SK-N-SH (cell line): ENCODE measurements around the gene STUB1. TPM values are rescaled to one million over a fixed set of nuclear protein-coding genes. Genes with fewer than 3 reads are reported as not detected.

Source experiments
- CTCF ChIA-PET: fragments of 300-600, 350-600 bp; formaldehyde crosslinking; extraction: SDS; loops from one replicate; lab custom pipeline; 2021; lab: Yijun Ruan, JAX
- POLR2A ChIA-PET: fragments of 350-600 bp; sonication (Branson Sonifier 250); formaldehyde crosslinking; extraction: SDS; loops from one replicate; lab custom pipeline; 2020; ENCODE audit warnings: antibody characterized with exemption, inconsistent platforms; lab: Yijun Ruan, JAX
- DNase-seq: peaks from one replicate; pipeline ENCODE4 v3.0.0; 2012
- H2AFZ ChIP-seq: fragments of 200-600 bp; sonication (generic); 2 replicates; pipeline ENCODE4 v1.8.1; 2016; ENCODE audit warnings: antibody characterized with exemption, mild to moderate bottlenecking, low read depth
- H3F3A ChIP-seq: fragments of 200-600 bp; sonication (generic); replicated peaks from 2 replicates; pipeline ENCODE3; 2016; ENCODE audit warnings: antibody characterized with exemption, mild to moderate bottlenecking; ENCODE audit not compliant: insufficient read depth
- H3K27ac ChIP-seq, 2 experiments: fragments of 200-500 bp in 1 of 2; fragments of 200-600 bp in 1 of 2; sonication (Bioruptor generic) in 1 of 2; sonication (generic), shearing (Covaris generic) in 1 of 2; 2 replicates each; pipeline versions ENCODE4 v1.5.1 to v1.6.1; 2014 to 2016; ENCODE audit warnings: low read depth in 2 of 2, inconsistent platforms in 1 of 2, low read length in 1 of 2, mild to moderate bottlenecking in 1 of 2, mixed read lengths in 1 of 2
- H3K27me3 ChIP-seq: fragments of 200-600 bp; sonication (generic), shearing (Covaris generic); 2 replicates; pipeline ENCODE4 v1.6.1; 2016; ENCODE audit warnings: mixed run types; ENCODE audit not compliant: insufficient read depth
- H3K36me3 ChIP-seq, 2 experiments: fragments of 200-500 bp in 1 of 2; fragments of 200-600 bp in 1 of 2; sonication (Bioruptor generic) in 1 of 2; sonication (generic) in 1 of 2; replicated peaks in 1 of 2; 2 replicates each; pipeline versions ENCODE3 to v1.5.1; 2014 to 2016; ENCODE audit warnings: low read length in 1 of 2, mild to moderate bottlenecking in 1 of 2; ENCODE audit not compliant: insufficient read depth in 2 of 2, control insufficient read depth in 1 of 2
- H3K4me1 ChIP-seq, 2 experiments: fragments of 200-500 bp in 1 of 2; fragments of 200-600 bp in 1 of 2; sonication (Bioruptor generic) in 1 of 2; sonication (generic), shearing (Covaris generic) in 1 of 2; 2 replicates each; pipeline versions ENCODE4 v1.5.1 to v1.6.1; 2014 to 2016; ENCODE audit warnings: low read depth in 1 of 2, low read length in 1 of 2, mixed run types in 1 of 2; ENCODE audit not compliant: insufficient read depth in 2 of 2, control insufficient read depth in 1 of 2
- H3K4me2 ChIP-seq: fragments of 200-600 bp; sonication (generic), shearing (Covaris generic); 2 replicates; pipeline ENCODE4 v1.6.1; 2017; ENCODE audit warnings: mixed run types
- H3K4me3 ChIP-seq, 2 experiments: fragments of 200-500 bp in 1 of 2; fragments of 200-600 bp in 1 of 2; sonication (Bioruptor generic) in 1 of 2; sonication (generic), shearing (Covaris generic) in 1 of 2; 2 replicates each; pipeline versions ENCODE4 v1.5.1 to v1.8.1; 2014 to 2016; ENCODE audit warnings: low read depth in 2 of 2, inconsistent platforms in 1 of 2, low read length in 1 of 2, mild to moderate bottlenecking in 1 of 2, mixed read lengths in 1 of 2, moderate library complexity in 1 of 2
- H3K79me2 ChIP-seq: fragments of 200-600 bp; sonication (generic); 2 replicates; pipeline ENCODE4 v1.8.1; 2017; ENCODE audit warnings: mild to moderate bottlenecking; ENCODE audit not compliant: insufficient read depth
- H3K9ac ChIP-seq: fragments of 200-600 bp; sonication (generic); 2 replicates; pipeline ENCODE4 v1.6.1; 2017; ENCODE audit warnings: mixed run types
- H3K9me2 ChIP-seq: fragments of 200-600 bp; sonication (generic); 2 replicates; pipeline ENCODE4 v1.6.1; 2017; ENCODE audit warnings: mixed run types
- H3K9me3 ChIP-seq: fragments of 200-600 bp; sonication (generic); 2 replicates; pipeline ENCODE4 v1.6.1; 2017; ENCODE audit warnings: mixed run types, mild to moderate bottlenecking, moderate library complexity
- H4K20me1 ChIP-seq: fragments of 200-600 bp; sonication (generic); 2 replicates; pipeline ENCODE4 v1.6.1; 2017; ENCODE audit warnings: mild to moderate bottlenecking, mixed run types; ENCODE audit not compliant: insufficient read depth
- FOXJ3 ChIP-seq: sonication (generic); formaldehyde crosslinking; IDR thresholded peaks from 2 replicates; pipeline ENCODE4 v1.5.1; 2020; ENCODE audit warnings: mild to moderate bottlenecking, missing genetic modification reagents
- SIN3A ChIP-seq: IDR thresholded peaks from 2 replicates; pipeline ENCODE4 v1.6.1; 2012; ENCODE audit warnings: low read depth, mild to moderate bottlenecking, low read length, moderate library complexity, borderline replicate concordance
- TAF1 ChIP-seq: IDR thresholded peaks from 2 replicates; pipeline ENCODE4 v1.6.1; 2012; ENCODE audit warnings: low read depth, mild to moderate bottlenecking, low read length, moderate library complexity, borderline replicate concordance
- YY1 ChIP-seq: IDR thresholded peaks from 2 replicates; pipeline ENCODE4 v1.4.0; 2012; ENCODE audit warnings: low read depth, mild to moderate bottlenecking
- WGBS: methylation state at CpG from one replicate; pipeline ENCODE4 v1.1.6; 2017; ENCODE audit warnings: low lambda C conversion rate; 5-methylcytosine and 5-hydroxymethylcytosine counted together
- polyA plus RNA-seq, 3 experiments: library from polyadenylated mRNA; depleted of rRNA; stranded (reverse); fragments of >200 nt; gene quantifications; 2 replicates each; pipeline ENCODE4 v1.2.3, GENCODE V29; 2012
- TF ChIP-seq, protein P1 (sequence below): fragments of 150-350 bp; IDR thresholded peaks from 2 replicates; pipeline ENCODE4 v1.6.1; 2017; ENCODE audit warnings: antibody characterized with exemption, low read length, low read depth, borderline replicate concordance
- TF ChIP-seq, protein P2 (sequence below): IDR thresholded peaks from 2 replicates; pipeline ENCODE4; 2012

The STUB1 gene
- polyA plus RNA-seq, 1 of the 3 experiments (the other 2 are of a cell fraction), result 323 TPM

DNA sequence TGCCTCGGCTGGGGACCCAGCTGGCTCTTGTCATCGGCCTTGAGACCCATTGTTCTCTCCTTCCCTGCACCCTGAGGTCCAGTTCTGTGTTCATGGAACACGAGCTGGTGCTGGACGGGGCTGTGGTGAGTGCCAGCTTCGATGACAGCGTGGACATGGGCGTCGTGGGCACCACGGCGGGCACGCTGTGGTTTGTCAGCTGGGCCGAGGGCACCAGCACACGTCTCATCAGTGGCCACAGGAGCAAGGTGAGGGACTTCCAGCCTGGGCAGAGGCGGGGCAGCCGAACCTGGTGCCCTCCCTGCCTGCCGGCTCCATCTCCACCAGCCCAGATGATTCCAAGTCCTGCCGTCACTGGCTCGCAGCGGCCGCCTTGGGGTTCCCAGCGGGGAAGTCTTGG lies 17.6 kb upstream of the STUB1 start:
- no peaks in the 10 kb centered on the region for H3K9me3 ChIP-seq
- ChIA-PET CTCF (interaction anchor here (2.7 to 6.7 kb wide), 2 partner anchors 13 to 19 kb away, joined by 11 to 92 read pairs; partner anchors contain the start of gene WDR90), POLR2A (interaction anchor here (1.3 kb wide), 1 partner anchor 15 kb away, joined by 5 read pairs; no protein-coding TSS in a partner anchor)
- no peaks in the 10 kb centered on the region for H4K20me1 ChIP-seq
- H2AFZ ChIP-seq, result no peak overlapping the region
- peak overlapping the region in 1 of 2 experiments; percentile 79; a peak in 1 of 4 replicates for H3K27ac ChIP-seq
- DNase-seq, result no peak
- H3F3A ChIP-seq, result no peaks in the 10 kb centered on the region
- TF ChIP-seq, protein P1, sequence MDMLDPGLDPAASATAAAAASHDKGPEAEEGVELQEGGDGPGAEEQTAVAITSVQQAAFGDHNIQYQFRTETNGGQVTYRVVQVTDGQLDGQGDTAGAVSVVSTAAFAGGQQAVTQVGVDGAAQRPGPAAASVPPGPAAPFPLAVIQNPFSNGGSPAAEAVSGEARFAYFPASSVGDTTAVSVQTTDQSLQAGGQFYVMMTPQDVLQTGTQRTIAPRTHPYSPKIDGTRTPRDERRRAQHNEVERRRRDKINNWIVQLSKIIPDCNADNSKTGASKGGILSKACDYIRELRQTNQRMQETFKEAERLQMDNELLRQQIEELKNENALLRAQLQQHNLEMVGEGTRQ, result no peak
- TF ChIP-seq YY1, result no peak
- no peaks in the 10 kb centered on the region for H3K9me2 ChIP-seq
- no peaks in the 10 kb centered on the region for H3K79me2 ChIP-seq
- H3K4me3 ChIP-seq, result no peak overlapping the region
- no peaks in the 10 kb centered on the region for H3K27me3 ChIP-seq
- H3K36me3 ChIP-seq, result peaks cover 0 to 34% of the 10 kb centered on the region in 2 experiments
- WGBS, result 96% methylated on average over 17 of the region's 21 CpGs
- peaks cover 3 to 40% of the 10 kb centered on the region in 2 experiments; a peak in 3 of 4 replicates for H3K4me1 ChIP-seq
- no peak overlapping the region for H3K4me2 ChIP-seq
- H3K9ac ChIP-seq, result no peak overlapping the region

DNA sequence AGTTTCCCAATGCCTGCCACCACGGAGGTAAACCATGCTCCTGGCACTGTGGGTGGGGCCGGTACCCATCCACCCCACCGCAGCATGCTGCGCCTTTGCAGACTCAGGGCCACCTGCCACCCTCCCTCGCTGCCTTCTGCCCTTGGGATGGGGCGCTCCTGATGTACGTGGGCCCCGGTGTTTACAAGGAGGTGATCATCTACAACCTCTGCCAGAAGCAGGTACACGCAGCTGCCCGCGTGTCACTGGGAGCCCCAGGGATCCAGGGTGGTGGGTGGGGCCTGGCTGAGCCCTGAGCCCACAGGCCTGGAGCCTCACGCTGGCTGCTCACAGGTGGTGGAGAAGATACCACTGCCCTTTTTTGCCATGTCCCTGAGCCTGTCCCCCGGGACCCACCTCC lies 13.6 kb upstream of the STUB1 start:
- no peaks in the 10 kb centered on the region for H3K9me2 ChIP-seq
- 90% methylated on average over 7 of the region's 13 CpGs for WGBS
- H3K9ac ChIP-seq, result no peak overlapping the region
- H3K36me3 ChIP-seq, result peaks cover 5 to 43% of the 10 kb centered on the region in 2 experiments
- ChIA-PET POLR2A (interaction anchor here (0.8 to 1.5 kb wide), 3 partner anchors 9 to 71 kb away, joined by 3 to 4 read pairs (median 4); partner anchors contain the start of genes RHBDL1 and STUB1), CTCF (interaction anchor here (1.0 to 6.3 kb wide), 5 partner anchors 12 to 74 kb away, joined by 3 to 69 read pairs (median 4); partner anchors contain the start of genes CIAO3, WDR24 and WDR90)
- H3K27me3 ChIP-seq, result no peaks in the 10 kb centered on the region
- no peaks in the 10 kb centered on the region for H3F3A ChIP-seq
- TF ChIP-seq, protein P2, sequence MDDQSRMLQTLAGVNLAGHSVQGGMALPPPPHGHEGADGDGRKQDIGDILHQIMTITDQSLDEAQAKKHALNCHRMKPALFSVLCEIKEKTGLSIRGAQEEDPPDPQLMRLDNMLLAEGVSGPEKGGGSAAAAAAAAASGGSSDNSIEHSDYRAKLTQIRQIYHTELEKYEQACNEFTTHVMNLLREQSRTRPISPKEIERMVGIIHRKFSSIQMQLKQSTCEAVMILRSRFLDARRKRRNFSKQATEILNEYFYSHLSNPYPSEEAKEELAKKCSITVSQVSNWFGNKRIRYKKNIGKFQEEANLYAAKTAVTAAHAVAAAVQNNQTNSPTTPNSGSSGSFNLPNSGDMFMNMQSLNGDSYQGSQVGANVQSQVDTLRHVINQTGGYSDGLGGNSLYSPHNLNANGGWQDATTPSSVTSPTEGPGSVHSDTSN, result no peak
- TF ChIP-seq FOXJ3 (CRISPR knock-in tag), result no peak
- no peak for TF ChIP-seq TAF1
- no peak for TF ChIP-seq SIN3A
- no peak overlapping the region; a peak in 1 of 4 replicates for H3K27ac ChIP-seq
- H3K4me2 ChIP-seq, result no peak overlapping the region
- DNase-seq, result no peak
- H3K79me2 ChIP-seq, result peaks cover 25% of the 10 kb centered on the region
- 0 out of 2 replicates have a peak, but pooled peaks cover 6% of the 10 kb centered on the region for H4K20me1 ChIP-seq
- H2AFZ ChIP-seq, result no peak overlapping the region
- H3K4me1 ChIP-seq, result peaks cover 0 to 27% of the 10 kb centered on the region in 2 experiments; a peak in 1 of 4 replicates
- H3K9me3 ChIP-seq, result no peaks in the 10 kb centered on the region
- no peak overlapping the region for H3K4me3 ChIP-seq
